Measurements from ENCODE around the gene GPC5.

DNA sequence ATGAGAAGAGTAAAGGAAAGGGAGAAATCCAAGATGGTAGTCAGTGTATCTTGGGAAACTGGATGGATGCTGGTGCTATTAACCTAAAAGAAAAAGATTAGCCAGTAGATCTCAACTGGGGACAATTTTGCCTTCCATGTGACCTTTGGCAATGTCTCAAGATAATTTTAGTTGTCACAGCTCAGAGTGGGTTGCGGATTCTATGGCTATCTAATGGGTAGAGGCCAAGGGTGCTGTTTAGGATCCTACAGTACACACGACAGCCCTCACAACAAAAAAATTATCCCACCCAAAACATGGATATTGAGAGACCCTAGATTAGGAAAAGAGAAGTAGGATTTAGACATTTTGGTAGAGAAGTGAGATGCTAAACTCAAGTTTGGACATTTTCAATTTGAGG lies 258.9 kb downstream of the GPC5 start:
- TF ChIP-seq, protein P1, sequence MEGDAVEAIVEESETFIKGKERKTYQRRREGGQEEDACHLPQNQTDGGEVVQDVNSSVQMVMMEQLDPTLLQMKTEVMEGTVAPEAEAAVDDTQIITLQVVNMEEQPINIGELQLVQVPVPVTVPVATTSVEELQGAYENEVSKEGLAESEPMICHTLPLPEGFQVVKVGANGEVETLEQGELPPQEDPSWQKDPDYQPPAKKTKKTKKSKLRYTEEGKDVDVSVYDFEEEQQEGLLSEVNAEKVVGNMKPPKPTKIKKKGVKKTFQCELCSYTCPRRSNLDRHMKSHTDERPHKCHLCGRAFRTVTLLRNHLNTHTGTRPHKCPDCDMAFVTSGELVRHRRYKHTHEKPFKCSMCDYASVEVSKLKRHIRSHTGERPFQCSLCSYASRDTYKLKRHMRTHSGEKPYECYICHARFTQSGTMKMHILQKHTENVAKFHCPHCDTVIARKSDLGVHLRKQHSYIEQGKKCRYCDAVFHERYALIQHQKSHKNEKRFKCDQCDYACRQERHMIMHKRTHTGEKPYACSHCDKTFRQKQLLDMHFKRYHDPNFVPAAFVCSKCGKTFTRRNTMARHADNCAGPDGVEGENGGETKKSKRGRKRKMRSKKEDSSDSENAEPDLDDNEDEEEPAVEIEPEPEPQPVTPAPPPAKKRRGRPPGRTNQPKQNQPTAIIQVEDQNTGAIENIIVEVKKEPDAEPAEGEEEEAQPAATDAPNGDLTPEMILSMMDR (IDR thresholded peaks at IDR 0.05): no peak
- TF ChIP-seq POLR2AphosphoS5 (IDR thresholded peaks at IDR 0.05; ENCODE audit: low read depth, low read length): no peak
